Activated naive CD8-positive, alpha-beta T cell treated with anti-CD3 and anti-CD28 coated beads for 36 hours (primary cell): Measurements from ENCODE around the gene SSR3. TPM values are rescaled to one million over a fixed set of nuclear protein-coding genes. Genes with fewer than 3 reads are reported as not detected.

Experiments
- DNase-seq: peaks from one replicate; pipeline ENCODE4 v3.0.0; 2021
- H3K27ac Mint-ChIP-seq: one replicate; pipeline ENCODE4 v1.8.0; 2022; ENCODE audit warnings: mild to moderate bottlenecking, moderate library complexity, mixed read lengths
- H3K27me3 Mint-ChIP-seq: one replicate; pipeline ENCODE4 v1.8.0; 2022; ENCODE audit warnings: mild to moderate bottlenecking, mixed read lengths
- H3K36me3 Mint-ChIP-seq: one replicate; pipeline ENCODE4 v1.8.0; 2021; ENCODE audit warnings: mild to moderate bottlenecking, mixed read lengths
- H3K4me1 Mint-ChIP-seq: one replicate; pipeline ENCODE4 v1.8.0; 2021; ENCODE audit warnings: mixed read lengths
- H3K4me3 Mint-ChIP-seq: one replicate; pipeline ENCODE4 v1.8.0; 2022; ENCODE audit warnings: mild to moderate bottlenecking, moderate library complexity, mixed read lengths
- H3K9me3 Mint-ChIP-seq: one replicate; pipeline ENCODE4 v1.8.0; 2022; ENCODE audit warnings: mixed read lengths
- total RNA-seq, 2 experiments: library from RNA; stranded (reverse); gene quantifications; one replicate each; pipeline ENCODE4 v1.2.3, GENCODE V29; 2021

The SSR3 gene
- total RNA-seq, 2 experiments from 2014 or later, result 175 to 176 TPM

- H3K36me3 Mint-ChIP-seq, result peaks cover 1% of the 10 kb centered on the region
- H3K27me3 Mint-ChIP-seq, result no peaks in the 10 kb centered on the region
- H3K4me3 Mint-ChIP-seq, result no peak overlapping the region
- H3K27ac Mint-ChIP-seq, result no peak overlapping the region
- H3K9me3 Mint-ChIP-seq, result no peaks in the 10 kb centered on the region
- H3K4me1 Mint-ChIP-seq, result peaks cover 5% of the 10 kb centered on the region
- DNase-seq, result no peak
Measured at GRCh38 chr3:156533205-156533604, 21.7 kb downstream of the SSR3 start.

DNA sequence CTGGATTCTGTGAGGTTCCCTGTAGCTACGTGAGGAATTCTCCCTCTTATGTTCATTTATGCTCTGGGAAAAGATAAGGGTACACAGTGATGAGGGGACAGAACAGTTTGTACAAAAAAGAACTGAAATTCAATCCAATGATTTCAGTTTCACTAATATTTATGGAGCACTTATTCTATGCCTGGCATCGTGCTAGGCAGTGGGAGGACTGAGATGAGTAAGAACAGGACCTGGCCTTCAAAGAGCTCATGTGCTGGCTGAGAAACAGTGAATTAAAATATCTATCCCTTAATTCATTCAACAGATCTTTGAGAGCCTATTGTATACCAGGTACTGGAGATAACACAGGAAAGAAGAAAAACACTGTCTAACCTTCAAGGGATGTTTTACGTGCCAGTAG is 22.2 kb downstream of the SSR3 start:
- Mint-ChIP-seq H3K36me3 (no peaks in the 10 kb centered on the region), H3K27ac (no peak overlapping the region), H3K9me3 (no peaks in the 10 kb centered on the region), H3K4me3 (no peak overlapping the region), H3K27me3 (no peaks in the 10 kb centered on the region), H3K4me1 (peaks cover 5% of the 10 kb centered on the region)
- DNase-seq, result no peak

DNA sequence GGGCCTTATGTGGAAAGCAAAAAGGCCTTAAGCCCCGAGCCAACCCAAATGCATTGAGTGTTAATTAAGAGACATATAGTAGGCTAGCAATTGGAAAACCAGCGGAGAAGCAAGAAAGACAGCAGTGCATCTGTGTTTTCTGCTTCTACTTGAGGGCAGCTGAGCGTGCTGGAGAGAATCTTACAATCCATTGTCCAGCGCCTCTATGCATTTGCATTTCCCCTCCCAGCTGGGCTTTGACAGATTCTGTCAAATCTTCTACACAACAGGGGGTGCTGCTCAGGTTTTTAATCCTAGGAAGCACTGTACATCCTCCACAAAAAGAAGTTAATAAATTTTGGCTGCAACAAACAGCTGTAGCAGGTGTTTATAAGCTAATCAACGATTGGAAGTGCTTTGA is 23.9 kb downstream of the SSR3 start:
- Mint-ChIP-seq H3K27ac (no peak overlapping the region), H3K36me3 (no peaks in the 10 kb centered on the region), H3K9me3 (no peaks in the 10 kb centered on the region), H3K27me3 (no peaks in the 10 kb centered on the region), H3K4me3 (no peak overlapping the region), H3K4me1 (peaks cover 5% of the 10 kb centered on the region)
- DNase-seq, result no peak

DNA sequence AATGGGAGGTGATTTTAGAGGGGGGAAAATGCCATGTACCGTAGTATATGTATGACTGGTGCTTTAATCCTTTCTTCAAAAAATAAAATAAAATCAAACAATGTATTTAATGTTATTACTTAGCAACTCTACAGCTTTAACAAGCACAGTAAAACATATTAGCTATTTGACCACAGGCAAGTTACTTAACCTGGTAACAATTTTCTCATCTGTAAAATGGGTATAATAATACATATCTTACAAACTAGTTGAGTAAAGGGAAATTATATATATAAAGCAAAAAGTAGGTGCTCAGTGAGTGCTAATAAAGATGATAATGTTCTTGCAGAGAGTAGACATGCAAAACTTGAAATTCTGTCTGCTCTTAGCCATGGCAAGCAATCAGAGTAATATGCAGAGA is 27.9 kb downstream of the SSR3 start:
- Mint-ChIP-seq H3K27me3 (peaks cover 14% of the 10 kb centered on the region), H3K4me1 (peaks cover 12% of the 10 kb centered on the region), H3K36me3 (peaks cover 13% of the 10 kb centered on the region), H3K9me3 (peaks cover 6% of the 10 kb centered on the region), H3K4me3 (no peak overlapping the region), H3K27ac (no peak overlapping the region)
- DNase-seq, result no peak

GRCh38 chr3:156525808-156526207 is 29.1 kb downstream of the SSR3 start:
- peaks cover 6% of the 10 kb centered on the region for H3K9me3 Mint-ChIP-seq
- H3K36me3 Mint-ChIP-seq, result peaks cover 13% of the 10 kb centered on the region
- DNase-seq, result no peak
- H3K27ac Mint-ChIP-seq, result no peak overlapping the region
- H3K4me3 Mint-ChIP-seq, result no peak overlapping the region
- H3K27me3 Mint-ChIP-seq, result peaks cover 14% of the 10 kb centered on the region
- peaks cover 12% of the 10 kb centered on the region for H3K4me1 Mint-ChIP-seq

DNA sequence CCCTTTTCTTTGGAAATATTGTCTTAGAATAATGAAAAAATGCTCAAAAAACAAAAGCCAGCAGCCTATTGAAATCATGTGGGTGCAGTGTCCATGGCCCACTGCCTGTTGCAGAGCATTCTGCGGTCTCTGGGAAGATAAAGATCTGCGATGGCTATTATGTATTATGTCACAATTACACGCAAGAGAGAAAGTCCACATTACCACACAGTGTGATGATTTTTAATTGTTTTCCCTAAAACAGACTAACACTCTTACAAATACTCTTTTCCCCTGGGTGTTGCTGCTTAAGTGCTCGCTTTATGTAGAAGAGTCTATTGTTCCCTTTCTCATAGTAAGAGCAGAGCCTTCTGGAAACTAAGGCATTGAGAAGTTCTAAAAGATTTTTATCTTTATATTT is 32.2 kb downstream of the SSR3 start:
- H3K36me3 Mint-ChIP-seq, result peaks cover 13% of the 10 kb centered on the region
- H3K27ac Mint-ChIP-seq, result no peak overlapping the region
- no peak overlapping the region for H3K4me3 Mint-ChIP-seq
- peaks cover 6% of the 10 kb centered on the region for H3K9me3 Mint-ChIP-seq
- peaks cover 23% of the 10 kb centered on the region for H3K27me3 Mint-ChIP-seq
- H3K4me1 Mint-ChIP-seq, result peaks cover 20% of the 10 kb centered on the region
- DNase-seq, result no peak

GRCh38 chr3:156519758-156520162 is 35.2 kb downstream of the SSR3 start:
- Mint-ChIP-seq H3K27me3 (peaks cover 27% of the 10 kb centered on the region), H3K4me1 (peaks cover 17% of the 10 kb centered on the region), H3K27ac (no peak overlapping the region), H3K9me3 (peaks cover 6% of the 10 kb centered on the region), H3K36me3 (peaks cover 13% of the 10 kb centered on the region), H3K4me3 (no peak overlapping the region)
- no peak for DNase-seq

- Mint-ChIP-seq H3K27ac (no peak overlapping the region), H3K4me1 (peaks cover 8% of the 10 kb centered on the region), H3K4me3 (no peak overlapping the region), H3K27me3 (peaks cover 25% of the 10 kb centered on the region), H3K9me3 (no peaks in the 10 kb centered on the region), H3K36me3 (peaks cover 4% of the 10 kb centered on the region)
- DNase-seq, result no peak
Measured at GRCh38 chr3:156518726-156519125, 36.2 kb downstream of the SSR3 start.

DNA sequence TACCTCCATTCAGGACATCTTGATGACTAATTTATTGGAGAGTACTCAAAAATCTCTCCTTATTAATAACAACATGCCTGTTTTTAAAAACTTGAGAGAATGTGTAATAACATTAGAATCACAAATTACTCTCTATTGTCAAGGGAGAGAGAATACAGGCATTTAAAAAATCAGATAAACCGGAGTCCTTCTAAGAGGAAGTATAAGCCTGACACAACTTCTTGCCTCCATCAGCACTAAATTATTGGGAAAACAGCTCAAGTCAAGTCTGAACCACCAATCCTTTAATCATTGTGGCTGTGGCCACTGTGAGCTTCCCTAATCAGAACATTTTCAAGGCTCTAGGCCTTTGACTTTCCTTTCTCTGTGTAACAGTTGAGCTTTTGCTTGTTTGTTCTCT is 38.0 kb downstream of the SSR3 start:
- Mint-ChIP-seq H3K27ac (no peak overlapping the region), H3K4me1 (peaks cover 8% of the 10 kb centered on the region), H3K36me3 (no peaks in the 10 kb centered on the region), H3K9me3 (no peaks in the 10 kb centered on the region), H3K4me3 (no peak overlapping the region), H3K27me3 (peaks cover 12% of the 10 kb centered on the region)
- no peak for DNase-seq

DNA sequence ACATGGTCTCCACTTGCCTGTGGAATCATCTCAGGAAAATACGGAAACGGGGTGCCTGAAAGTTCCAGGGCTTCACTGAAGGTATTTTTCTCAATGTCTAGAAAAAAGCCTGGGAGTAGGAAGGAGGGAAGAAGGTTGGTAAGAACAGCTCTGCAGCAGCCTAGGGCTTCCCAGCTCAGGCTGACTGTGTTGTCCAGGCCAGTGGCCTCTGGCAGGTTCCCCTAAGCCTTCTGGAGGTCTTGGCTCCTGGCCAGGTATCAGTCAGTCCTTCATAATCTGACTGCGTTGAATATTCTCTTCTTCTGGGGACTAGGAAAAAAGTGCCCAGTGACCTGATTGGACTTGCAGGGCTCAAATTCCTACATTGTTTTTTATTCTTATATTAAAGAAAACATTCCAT is 38.6 kb downstream of the SSR3 start:
- no peak for DNase-seq
- H3K27ac Mint-ChIP-seq, result no peak overlapping the region
- no peak overlapping the region for H3K4me3 Mint-ChIP-seq
- H3K27me3 Mint-ChIP-seq, result peaks cover 12% of the 10 kb centered on the region
- peaks cover 8% of the 10 kb centered on the region for H3K4me1 Mint-ChIP-seq
- H3K9me3 Mint-ChIP-seq, result no peaks in the 10 kb centered on the region
- H3K36me3 Mint-ChIP-seq, result no peaks in the 10 kb centered on the region

DNA sequence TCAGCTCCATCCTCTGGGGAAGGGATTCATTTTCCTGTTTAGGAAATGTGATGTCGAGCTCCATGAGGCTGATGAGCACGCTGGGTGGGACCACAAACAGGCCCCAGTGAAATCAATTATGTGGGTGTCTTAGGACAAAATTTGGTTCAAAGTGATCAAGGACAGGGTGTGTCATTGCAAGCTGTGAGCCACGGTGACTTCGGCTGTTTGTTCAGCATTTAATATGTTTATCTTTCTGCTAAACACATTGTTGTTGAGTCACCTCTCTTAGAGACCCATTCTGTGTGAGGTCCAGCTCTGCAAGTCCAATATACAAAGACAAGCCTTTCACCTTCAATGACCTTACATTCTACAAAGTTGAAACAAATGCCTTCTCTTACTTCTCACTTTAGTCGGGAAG is 41.3 kb downstream of the SSR3 start:
- no peaks in the 10 kb centered on the region for H3K36me3 Mint-ChIP-seq
- no peak overlapping the region for H3K27ac Mint-ChIP-seq
- no peak overlapping the region for H3K4me3 Mint-ChIP-seq

DNA sequence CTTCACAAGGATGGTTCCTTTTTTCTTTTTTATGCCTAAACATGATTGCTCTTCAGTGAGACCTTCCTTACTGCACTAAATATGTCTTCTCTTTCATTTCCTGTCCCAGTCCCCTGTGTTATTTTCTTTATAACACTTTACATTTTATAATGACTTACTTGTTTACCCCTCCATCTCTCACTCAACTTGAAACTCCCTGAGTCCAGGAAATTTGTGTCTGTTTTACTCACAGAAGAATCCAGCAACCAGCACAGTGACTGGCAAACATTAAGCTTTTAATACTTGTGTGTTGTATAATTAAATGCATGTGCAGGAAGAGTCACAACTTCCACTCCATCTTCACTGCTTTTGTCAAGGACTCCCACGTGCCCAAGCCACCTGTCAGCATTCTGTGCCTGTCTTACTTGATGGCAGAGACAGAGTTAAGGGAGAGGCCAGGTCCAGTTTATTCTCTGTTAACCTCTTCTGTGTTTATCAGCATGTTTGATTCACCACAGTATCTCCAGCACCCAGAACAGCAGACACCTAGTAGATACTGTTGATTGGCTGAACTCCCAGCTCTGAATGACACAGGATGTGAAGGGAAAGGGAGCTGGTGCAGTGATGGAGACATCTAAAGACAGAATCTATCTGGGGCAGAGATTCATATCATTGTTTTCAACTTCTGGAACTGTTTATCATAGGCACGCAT is 42.8 kb downstream of the SSR3 start:
- H3K27ac Mint-ChIP-seq, result no peak overlapping the region
- no peak overlapping the region for H3K4me3 Mint-ChIP-seq
- H3K4me1 Mint-ChIP-seq, result peaks cover 3% of the 10 kb centered on the region
- H3K27me3 Mint-ChIP-seq, result no peaks in the 10 kb centered on the region
- no peaks in the 10 kb centered on the region for H3K36me3 Mint-ChIP-seq
- H3K9me3 Mint-ChIP-seq, result no peaks in the 10 kb centered on the region
- DNase-seq, result no peak

More for the DNA sequence above, 41.3 kb downstream of the SSR3 start:
- no peak for DNase-seq
- Mint-ChIP-seq H3K4me1 (no peaks in the 10 kb centered on the region), H3K27me3 (peaks cover 6% of the 10 kb centered on the region), H3K9me3 (no peaks in the 10 kb centered on the region)

GRCh38 chr3:156509189-156510174 is 45.4 kb downstream of the SSR3 start:
- Mint-ChIP-seq H3K4me1 (peaks cover 6% of the 10 kb centered on the region), H3K27me3 (peaks cover 3% of the 10 kb centered on the region), H3K9me3 (no peaks in the 10 kb centered on the region), H3K36me3 (no peaks in the 10 kb centered on the region), H3K4me3 (no peak overlapping the region), H3K27ac (no peak overlapping the region)
- no peak for DNase-seq

DNA sequence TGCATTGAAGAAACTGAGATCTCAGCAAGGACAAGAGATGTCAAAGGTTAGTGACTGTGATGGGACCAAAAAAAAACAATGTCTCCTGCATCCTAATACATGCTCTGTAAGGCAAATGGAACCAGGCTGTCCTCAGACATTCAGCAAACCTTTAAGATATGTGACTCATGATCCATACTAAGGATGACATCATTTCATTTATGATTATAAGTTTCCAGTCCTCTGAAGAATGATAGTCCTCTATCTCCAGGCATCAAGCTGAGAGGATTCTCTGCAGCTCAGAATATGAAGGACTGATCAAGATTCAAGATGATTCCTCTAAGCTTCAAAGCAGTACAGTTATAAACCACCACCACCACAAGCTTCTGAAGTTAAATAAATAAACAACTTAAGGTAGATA is 47.6 kb downstream of the SSR3 start:
- peaks cover 6% of the 10 kb centered on the region for H3K4me1 Mint-ChIP-seq
- H3K27me3 Mint-ChIP-seq, result peaks cover 3% of the 10 kb centered on the region
- H3K9me3 Mint-ChIP-seq, result no peaks in the 10 kb centered on the region

DNA sequence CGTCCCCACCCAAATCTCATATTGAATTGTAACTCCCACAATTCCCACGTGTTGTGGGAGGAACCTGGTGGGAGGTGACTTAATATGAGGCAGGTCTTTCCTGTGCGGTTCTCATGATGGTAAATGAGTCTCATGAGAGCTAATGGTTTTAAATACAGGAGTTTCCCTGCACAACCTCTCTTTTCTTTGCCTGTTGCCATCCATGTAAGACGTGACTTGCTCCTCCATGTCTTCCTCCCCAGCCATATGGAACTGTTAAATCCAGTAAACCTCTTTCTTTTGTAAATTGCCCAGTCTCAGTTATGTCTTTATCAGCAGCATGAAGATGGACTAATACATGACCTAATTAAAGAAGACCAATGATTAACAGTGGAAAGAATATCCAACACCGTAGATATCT is 56.6 kb downstream of the SSR3 start:
- Mint-ChIP-seq H3K36me3 (no peaks in the 10 kb centered on the region), H3K4me1 (no peaks in the 10 kb centered on the region), H3K9me3 (peaks cover 5% of the 10 kb centered on the region), H3K27ac (no peak overlapping the region), H3K4me3 (no peak overlapping the region), H3K27me3 (no peaks in the 10 kb centered on the region)
- DNase-seq, result no peak

More for the DNA sequence above, 47.6 kb downstream of the SSR3 start:
- Mint-ChIP-seq H3K36me3 (no peaks in the 10 kb centered on the region), H3K4me3 (no peak overlapping the region), H3K27ac (no peak overlapping the region)
- DNase-seq, result no peak
